Endodermal cell (in vitro differentiated cells): Measurements from ENCODE around the gene HEY2. TPM values are rescaled to one million over a fixed set of nuclear protein-coding genes. Genes with fewer than 3 reads are reported as not detected.

Experiments
- DNase-seq: peaks from one replicate; pipeline ENCODE4 v3.0.0-alpha.2; 2017
- H3K27ac ChIP-seq: 2 replicates; pipeline ENCODE4 v1.5.1; 2013; ENCODE audit warnings: mild to moderate bottlenecking, low read depth, low read length, moderate library complexity
- H3K27me3 ChIP-seq: 2 replicates; pipeline ENCODE4 v1.6.1; 2013; ENCODE audit warnings: mild to moderate bottlenecking, low read length, moderate library complexity; ENCODE audit not compliant: insufficient read depth, control insufficient read depth, poor library complexity, severe bottlenecking
- H3K36me3 ChIP-seq: 2 replicates; pipeline ENCODE4 v1.7.0; 2013; ENCODE audit warnings: mild to moderate bottlenecking, low read length, moderate library complexity; ENCODE audit not compliant: control insufficient read depth, insufficient read depth
- H3K4me1 ChIP-seq: one replicate; pipeline ENCODE4 v1.7.0; 2013; ENCODE audit warnings: low read length; ENCODE audit not compliant: control insufficient read depth, insufficient read depth
- H3K4me3 ChIP-seq: 2 replicates; pipeline ENCODE4 v1.5.1; 2013; ENCODE audit warnings: mild to moderate bottlenecking, low read length, moderate library complexity
- H3K9ac ChIP-seq: 2 replicates; pipeline ENCODE4 v1.6.1; 2013; ENCODE audit warnings: mild to moderate bottlenecking, low read length, moderate library complexity; ENCODE audit not compliant: poor library complexity, severe bottlenecking; ENCODE audit errors: extremely low read depth
- H3K9me3 ChIP-seq: 2 replicates; pipeline ENCODE4 v1.6.1; 2013; ENCODE audit warnings: mild to moderate bottlenecking, low read length, moderate library complexity; ENCODE audit not compliant: control insufficient read depth
- H3K27ac Mint-ChIP-seq: 2 replicates; pipeline ENCODE4 v1.8.0; 2020; ENCODE audit warnings: mixed read lengths
- H3K27me3 Mint-ChIP-seq: 2 replicates; pipeline ENCODE4 v1.8.0; 2021; ENCODE audit warnings: mild to moderate bottlenecking, mixed read lengths; ENCODE audit not compliant: insufficient read depth
- H3K36me3 Mint-ChIP-seq: 2 replicates; pipeline ENCODE4 v1.8.0; 2020; ENCODE audit warnings: low read depth, mixed read lengths
- H3K4me1 Mint-ChIP-seq: 2 replicates; pipeline ENCODE4 v1.8.0; 2020; ENCODE audit warnings: mixed read lengths
- H3K4me3 Mint-ChIP-seq: 2 replicates; pipeline ENCODE4 v1.8.0; 2020; ENCODE audit warnings: mild to moderate bottlenecking, moderate library complexity, mixed read lengths
- H3K9me3 Mint-ChIP-seq: 2 replicates; pipeline ENCODE4 v1.8.0; 2020; ENCODE audit warnings: mild to moderate bottlenecking, mixed read lengths
- CTCF ChIP-seq: fragments of 200-600 bp; sonication (generic); conservative IDR thresholded peaks from 2 replicates; pipeline ENCODE4 v1.5.0; 2021; ENCODE audit warnings: antibody characterized with exemption, mild to moderate bottlenecking
- WGBS, 2 experiments: methylation state at CpG; one replicate each; pipeline versions ENCODE4 v1.1.5 to v1.1.7; 2013; ENCODE audit warnings: missing lambda C conversion rate in 2 of 2, mixed read lengths in 1 of 2; ENCODE audit not compliant: insufficient coverage in 1 of 2, insufficient read length in 1 of 2; 5-methylcytosine and 5-hydroxymethylcytosine counted together
- total RNA-seq, 2 donors: library from RNA; stranded (reverse); fragmentation: NEBNext Ultra II Directional in 1 of 2; extraction: Animal tissue kit (Norgen Biotek cat#: 25700) in 1 of 2; gene quantifications; 2 replicates in 1 of 2; 3 replicates in 1 of 2; pipeline ENCODE4 v1.2.1, GENCODE V29; 2021

HEY2 gene
- total RNA-seq, 2 donors from 2014 or later: 2.3 to 4.3 TPM

DNA sequence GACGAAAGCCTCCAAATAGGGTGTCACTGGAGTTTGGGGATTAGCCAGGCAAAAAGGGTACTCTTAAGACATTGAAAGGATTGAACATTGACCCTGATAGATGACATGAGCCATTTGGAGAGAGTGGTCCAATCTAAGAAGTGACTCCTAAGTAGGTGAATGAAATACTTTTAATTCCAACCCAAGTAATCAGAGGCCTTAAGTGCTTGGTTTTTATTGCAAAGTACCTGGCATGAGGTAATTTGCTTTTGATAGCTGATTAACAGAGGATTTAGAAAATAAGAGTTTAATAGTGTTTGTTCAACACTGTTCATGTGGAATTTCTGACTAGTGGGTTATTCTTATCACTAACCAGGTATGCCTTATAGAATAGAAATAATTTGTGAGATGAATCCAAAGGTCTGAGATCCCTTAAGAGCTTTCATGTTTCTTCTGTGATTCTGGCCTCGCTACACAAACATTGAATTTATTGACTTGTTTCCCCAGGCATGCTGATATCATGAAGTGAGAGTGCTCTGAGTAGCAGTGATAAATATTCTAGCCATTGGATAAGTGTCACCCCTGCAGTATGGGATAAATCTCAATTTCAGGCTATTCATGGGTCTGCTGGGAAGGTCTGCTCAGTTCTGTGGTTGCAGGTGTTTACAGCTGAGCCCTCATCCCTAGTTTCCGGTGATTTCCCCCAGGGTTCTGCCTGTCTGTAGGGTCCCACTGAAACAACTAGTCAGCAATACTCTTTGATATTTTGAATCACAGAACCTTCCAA is 47.9 kb downstream of the HEY2 start:
- Mint-ChIP-seq H3K9me3 (no peaks in the 10 kb centered on the region), H3K27me3 (peaks cover 3% of the 10 kb centered on the region), H3K36me3 (no peaks in the 10 kb centered on the region), H3K27ac (no peak overlapping the region), H3K4me3 (no peak overlapping the region), H3K4me1 (peaks cover 2% of the 10 kb centered on the region)
- Histone ChIP-seq H3K27me3 (no peaks in the 10 kb centered on the region), H3K9me3 (no peaks in the 10 kb centered on the region), H3K27ac (no peak overlapping the region), H3K36me3 (no peaks in the 10 kb centered on the region), H3K4me3 (no peak overlapping the region), H3K4me1 (no peaks in the 10 kb centered on the region), H3K9ac (no peak overlapping the region)
- 87 to 90% methylated on average over 3 of the region's 3 CpGs for WGBS, 2 experiments
- DNase-seq: no peak
- no peak for TF ChIP-seq CTCF

- no peaks in the 10 kb centered on the region for H3K36me3 Mint-ChIP-seq
- no peak overlapping the region for H3K4me3 Mint-ChIP-seq
- H3K9me3 Mint-ChIP-seq: no peaks in the 10 kb centered on the region
- H3K27ac Mint-ChIP-seq: no peak overlapping the region
- H3K4me1 ChIP-seq: no peaks in the 10 kb centered on the region
- no peak overlapping the region for H3K9ac ChIP-seq
- no peak overlapping the region for H3K4me3 ChIP-seq
- no peaks in the 10 kb centered on the region for H3K9me3 ChIP-seq
- H3K4me1 Mint-ChIP-seq: peaks cover 2% of the 10 kb centered on the region
- H3K27me3 Mint-ChIP-seq: no peaks in the 10 kb centered on the region
- no peaks in the 10 kb centered on the region for H3K36me3 ChIP-seq
- H3K27me3 ChIP-seq: no peaks in the 10 kb centered on the region
- DNase-seq: no peak
- no peak for TF ChIP-seq CTCF
- 93 to 100% methylated on average over 3 of the region's 3 CpGs for WGBS, 2 experiments
- H3K27ac ChIP-seq: no peak overlapping the region
Observed at GRCh38 chr6:125797886-125798444, 48.5 kb downstream of the HEY2 start.

- H3K36me3 Mint-ChIP-seq: no peaks in the 10 kb centered on the region
- Histone ChIP-seq H3K4me3 (no peak overlapping the region), H3K9ac (no peak overlapping the region), H3K4me1 (no peaks in the 10 kb centered on the region), H3K27ac (no peak overlapping the region), H3K27me3 (no peaks in the 10 kb centered on the region), H3K36me3 (no peaks in the 10 kb centered on the region), H3K9me3 (no peaks in the 10 kb centered on the region)
- no peaks in the 10 kb centered on the region for H3K27me3 Mint-ChIP-seq
- no peaks in the 10 kb centered on the region for H3K4me1 Mint-ChIP-seq
- DNase-seq: no peak
- WGBS, 2 experiments: 93 to 100% methylated on average over 3 to 5 of the region's 5 CpGs
- no peak for TF ChIP-seq CTCF
- H3K27ac Mint-ChIP-seq: no peak overlapping the region
- H3K4me3 Mint-ChIP-seq: no peak overlapping the region
- H3K9me3 Mint-ChIP-seq: no peaks in the 10 kb centered on the region
Observed at GRCh38 chr6:125798734-125799508, 49.5 kb downstream of the HEY2 start.
